ACC112 (cell line): ENCODE data around the gene NME4.

ENCODE experiments used
- H2AFZ ChIP-seq: fragments of 200-600 bp; sonication (generic); one replicate; pipeline ENCODE4 v1.6.0; 2017; ENCODE audit warnings: antibody characterized with exemption, low read length; ENCODE audit not compliant: unreplicated experiment
- H3K27ac ChIP-seq: fragments of 200-600 bp; sonication (generic); 2 replicates; pipeline ENCODE4 v1.5.1; 2014; ENCODE audit warnings: low read depth, mild to moderate bottlenecking, antibody characterized with exemption, low read length, moderate library complexity
- H3K27me3 ChIP-seq: fragments of 200-600 bp; sonication (generic); 2 replicates; pipeline ENCODE4 v1.6.1; 2014; ENCODE audit warnings: mild to moderate bottlenecking, antibody characterized with exemption, low read length, moderate library complexity, mixed read lengths; ENCODE audit not compliant: insufficient read depth
- H3K36me3 ChIP-seq: fragments of 200-600 bp; sonication (generic); 2 replicates; pipeline ENCODE4 v1.6.1; 2016; ENCODE audit warnings: mild to moderate bottlenecking, antibody characterized with exemption, low read length, moderate library complexity, mixed read lengths; ENCODE audit not compliant: insufficient read depth
- H3K4me1 ChIP-seq: fragments of 200-600 bp; sonication (generic); one replicate; pipeline ENCODE4 v1.6.1; 2016; ENCODE audit warnings: low read length, mixed read lengths; ENCODE audit not compliant: insufficient read depth, unreplicated experiment, control insufficient read depth
- H3K4me3 ChIP-seq: fragments of 200-600 bp; sonication (generic); 2 replicates; pipeline ENCODE4 v1.5.1; 2014; ENCODE audit warnings: mild to moderate bottlenecking, low read depth, low read length
- H3K79me2 ChIP-seq: fragments of 200-600 bp; sonication (generic); one replicate; pipeline ENCODE4 v1.6.0; 2016; ENCODE audit warnings: low read length; ENCODE audit not compliant: control insufficient read depth, unreplicated experiment, insufficient read depth

The NME4 gene

DNA sequence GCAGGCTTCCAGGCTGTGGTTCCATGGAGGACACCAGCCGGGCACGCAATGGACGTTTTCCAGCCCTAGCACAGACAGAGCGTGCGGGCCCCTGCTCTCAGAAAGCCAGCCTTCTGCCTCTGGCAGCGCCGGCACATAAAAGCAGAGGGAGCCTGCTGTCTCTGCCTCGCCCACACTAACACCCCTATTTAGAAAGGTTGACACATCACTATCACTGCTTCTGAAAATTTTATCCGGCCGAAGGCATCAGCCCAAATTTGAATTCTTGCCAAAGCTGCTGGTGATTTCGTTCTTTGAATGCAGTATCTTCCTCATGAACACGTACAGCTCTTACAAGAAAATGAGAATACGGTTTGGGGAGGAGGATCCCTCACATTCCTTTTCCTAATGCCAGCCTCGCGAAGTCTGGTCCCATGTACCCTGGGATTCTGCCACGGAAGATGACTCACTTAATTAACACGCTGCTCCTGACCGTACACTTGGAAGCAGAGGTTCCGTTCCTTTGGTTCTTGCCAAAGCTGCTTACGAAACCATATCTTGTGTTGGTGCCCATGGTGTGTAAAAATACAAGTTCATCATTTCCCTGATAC is 27.1 kb downstream of the NME4 start:
- H3K27me3 ChIP-seq: no peaks in the 10 kb centered on the region
- no peaks in the 10 kb centered on the region for H3K36me3 ChIP-seq
- H2AFZ ChIP-seq: peak overlapping the region; percentile 92
- H3K27ac ChIP-seq: peak overlapping the region; percentile 90
- peaks cover 30% of the 10 kb centered on the region for H3K4me1 ChIP-seq
- H3K4me3 ChIP-seq: peak overlapping the region; percentile 88
- peaks cover 30% of the 10 kb centered on the region for H3K79me2 ChIP-seq

DNA sequence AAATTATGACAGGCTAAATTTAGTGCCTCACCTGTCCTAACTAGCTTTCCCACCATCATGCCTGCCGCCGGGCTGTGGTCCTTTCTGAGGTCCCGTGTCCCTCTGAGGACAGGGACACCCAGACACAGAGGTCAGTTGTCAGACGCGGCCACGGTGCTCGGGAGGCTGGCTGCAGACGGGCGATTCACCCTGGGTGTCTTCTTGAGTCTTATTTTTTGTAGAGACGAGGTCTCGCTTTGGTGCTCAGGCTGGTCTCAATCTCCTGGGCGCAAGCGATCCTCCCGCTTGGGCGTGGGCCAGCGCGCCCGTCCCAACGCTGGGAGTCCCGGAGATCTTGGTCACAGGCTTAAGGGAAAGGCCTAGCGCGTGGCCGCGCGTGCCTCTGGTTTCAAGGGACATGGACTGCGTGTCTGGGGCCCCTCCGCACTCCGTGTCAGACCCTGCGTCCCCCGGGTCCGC is 27.7 kb downstream of the NME4 start:
- Histone ChIP-seq H3K27me3 (no peaks in the 10 kb centered on the region), H3K4me1 (peaks cover 30% of the 10 kb centered on the region), H3K27ac (peak overlapping the region; percentile 90), H3K4me3 (peak overlapping the region; percentile 88), H2AFZ (peak overlapping the region; percentile 92), H3K36me3 (no peaks in the 10 kb centered on the region), H3K79me2 (peaks cover 32% of the 10 kb centered on the region)

DNA sequence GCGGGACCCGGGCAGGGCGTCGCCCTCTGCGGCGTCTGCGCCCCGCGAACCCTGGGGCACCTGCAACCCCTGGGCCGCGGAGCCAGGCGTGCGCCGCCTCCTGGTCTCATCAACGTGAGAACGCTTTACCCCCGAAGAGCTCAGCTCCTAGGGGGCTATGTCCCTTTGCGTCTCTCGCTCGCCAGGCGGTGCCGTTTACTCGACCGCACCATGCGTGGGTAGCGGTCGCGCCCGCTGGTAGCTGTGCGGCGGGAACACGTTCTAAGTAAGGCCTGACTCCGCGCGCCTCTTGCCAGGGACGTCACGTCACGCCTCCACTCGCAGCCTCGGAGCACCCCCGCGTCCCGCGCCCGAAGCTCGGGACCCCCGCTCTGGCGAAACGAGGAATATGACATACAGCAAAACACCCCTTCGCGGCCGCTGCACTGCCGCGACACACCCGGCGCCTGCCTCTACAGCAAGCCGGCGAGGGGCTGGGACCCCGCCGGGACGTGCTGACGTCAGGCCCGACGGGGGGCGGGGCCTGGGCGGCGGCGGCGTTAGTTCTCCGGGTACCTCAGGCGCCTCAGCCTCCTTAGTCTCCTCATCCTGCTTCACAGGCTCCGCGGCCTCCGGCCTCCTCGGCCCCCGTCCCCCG is 28.2 kb downstream of the NME4 start, which contains the start of gene RAB11FIP3:
Gene RAB11FIP3, plus strand, starts transcription at position 568 of the 637 bp plus-strand sequence. CDS start 358 bp downstream, outside the sequence.
- Histone ChIP-seq H2AFZ (peak within 1 kb of the TSS; percentile 92), H3K79me2 (peaks cover 37% of the 10 kb centered on the region), H3K4me1 (peaks cover 30% of the 10 kb centered on the region), H3K36me3 (no peaks in the 10 kb centered on the region), H3K4me3 (peak within 1 kb of the TSS; percentile 91), H3K27ac (peak within 1 kb of the TSS; percentile 90), H3K27me3 (no peaks in the 10 kb centered on the region)

DNA sequence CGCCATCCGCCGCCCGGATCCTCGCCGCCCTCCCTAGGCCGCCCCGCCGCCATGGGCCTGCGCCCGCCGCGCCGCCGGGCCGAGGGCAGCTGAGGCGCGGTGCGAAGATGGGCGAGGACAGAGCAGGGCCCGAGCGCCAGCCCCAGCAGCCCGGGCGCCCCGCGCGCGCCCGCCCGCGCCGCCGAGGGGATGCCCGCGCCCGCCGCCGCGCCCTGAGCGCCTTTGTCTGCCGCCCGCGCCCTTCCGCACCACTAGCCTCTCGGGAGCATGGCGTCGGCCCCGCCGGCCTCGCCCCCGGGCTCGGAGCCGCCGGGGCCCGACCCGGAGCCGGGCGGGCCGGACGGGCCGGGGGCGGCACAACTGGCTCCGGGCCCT is 28.7 kb downstream of the NME4 start:
- H3K27me3 ChIP-seq: no peaks in the 10 kb centered on the region
- peak overlapping the region; percentile 90; the same call in 1 of the 2 replicates for H3K27ac ChIP-seq
- peaks cover 41% of the 10 kb centered on the region for H3K79me2 ChIP-seq
- peak overlapping the region; percentile 92 for H2AFZ ChIP-seq
- peak overlapping the region; percentile 91 for H3K4me3 ChIP-seq
- H3K4me1 ChIP-seq: peaks cover 30% of the 10 kb centered on the region
- no peaks in the 10 kb centered on the region for H3K36me3 ChIP-seq

DNA sequence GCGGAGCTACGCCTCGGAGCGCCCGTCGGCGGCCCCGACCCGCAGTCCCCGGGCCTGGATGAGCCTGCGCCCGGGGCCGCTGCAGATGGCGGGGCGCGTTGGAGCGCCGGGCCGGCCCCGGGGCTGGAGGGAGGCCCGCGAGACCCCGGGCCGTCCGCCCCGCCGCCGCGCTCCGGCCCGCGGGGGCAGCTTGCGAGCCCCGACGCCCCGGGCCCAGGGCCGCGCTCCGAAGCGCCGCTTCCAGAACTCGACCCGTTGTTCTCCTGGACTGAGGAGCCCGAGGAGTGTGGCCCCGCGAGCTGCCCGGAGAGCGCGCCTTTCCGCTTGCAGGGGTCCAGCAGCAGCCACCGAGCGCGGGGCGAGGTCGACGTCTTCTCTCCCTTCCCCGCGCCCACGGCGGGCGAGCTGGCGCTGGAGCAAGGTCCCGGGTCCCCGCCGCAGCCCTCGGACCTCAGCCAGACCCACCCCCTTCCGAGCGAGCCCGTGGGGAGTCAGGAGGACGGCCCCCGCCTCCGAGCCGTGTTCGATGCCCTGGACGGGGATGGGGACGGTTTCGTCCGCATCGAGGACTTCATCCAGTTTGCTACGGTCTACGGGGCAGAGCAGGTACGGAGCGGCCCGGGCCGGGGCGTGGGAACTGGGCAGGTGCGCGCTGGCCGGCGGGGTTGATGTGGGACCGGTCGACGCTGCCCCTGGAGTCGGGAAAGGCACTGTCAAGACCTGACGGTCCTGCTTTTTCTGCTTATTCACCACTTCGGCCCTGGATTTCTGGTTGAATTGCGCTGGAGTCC is 29.3 kb downstream of the NME4 start:
- Histone ChIP-seq H3K27me3 (no peaks in the 10 kb centered on the region), H3K4me3 (peak overlapping the region; percentile 91), H3K27ac (no peak overlapping the region), H2AFZ (no peak overlapping the region), H3K4me1 (peaks cover 30% of the 10 kb centered on the region), H3K79me2 (peaks cover 45% of the 10 kb centered on the region), H3K36me3 (no peaks in the 10 kb centered on the region)

DNA sequence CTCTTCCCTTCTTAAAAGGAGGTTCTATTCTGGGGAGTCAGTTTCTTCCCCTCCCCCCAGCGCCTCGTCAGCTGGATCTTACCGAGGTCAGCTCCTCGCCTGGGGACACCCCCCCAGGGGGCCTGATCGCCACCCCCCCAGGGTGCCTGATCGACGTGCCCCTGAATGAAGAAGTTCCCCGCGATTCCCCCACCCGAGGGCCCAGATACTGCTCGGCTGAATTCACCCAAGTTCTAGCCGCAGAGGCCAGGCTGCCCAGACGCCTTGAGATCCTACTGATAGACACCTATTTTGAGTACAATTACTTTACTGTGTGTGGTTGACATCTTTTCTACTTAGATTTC is 29.9 kb downstream of the NME4 start:
- Histone ChIP-seq H3K36me3 (no peaks in the 10 kb centered on the region), H2AFZ (no peak overlapping the region), H3K4me1 (peaks cover 30% of the 10 kb centered on the region), H3K79me2 (peaks cover 45% of the 10 kb centered on the region), H3K27ac (no peak overlapping the region), H3K4me3 (peak overlapping the region; percentile 91), H3K27me3 (no peaks in the 10 kb centered on the region)

DNA sequence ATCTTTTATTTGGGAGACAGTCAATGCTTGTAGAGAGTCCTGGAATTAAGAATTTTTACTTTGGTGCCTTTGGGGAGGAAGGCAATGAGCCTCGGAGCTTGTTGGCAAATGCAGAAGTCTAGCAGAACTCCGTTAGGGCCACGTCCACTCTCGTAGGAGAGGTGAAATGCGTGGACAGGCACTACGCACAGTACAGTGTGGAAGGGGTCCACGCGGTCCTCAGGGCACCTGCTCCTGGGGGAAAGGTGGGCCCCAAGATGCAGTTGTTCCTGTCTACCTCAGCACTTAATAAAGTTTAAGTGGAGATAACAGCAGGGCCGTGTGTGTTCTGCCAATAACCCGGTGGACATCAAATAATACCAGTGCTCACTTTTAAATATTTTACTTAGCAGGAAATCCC is 30.3 kb downstream of the NME4 start:
- H2AFZ ChIP-seq: no peak overlapping the region
- peaks cover 30% of the 10 kb centered on the region for H3K4me1 ChIP-seq
- peaks cover 45% of the 10 kb centered on the region for H3K79me2 ChIP-seq
- H3K27ac ChIP-seq: no peak overlapping the region
- H3K4me3 ChIP-seq: peak overlapping the region; percentile 91
- H3K27me3 ChIP-seq: no peaks in the 10 kb centered on the region
- no peaks in the 10 kb centered on the region for H3K36me3 ChIP-seq

DNA sequence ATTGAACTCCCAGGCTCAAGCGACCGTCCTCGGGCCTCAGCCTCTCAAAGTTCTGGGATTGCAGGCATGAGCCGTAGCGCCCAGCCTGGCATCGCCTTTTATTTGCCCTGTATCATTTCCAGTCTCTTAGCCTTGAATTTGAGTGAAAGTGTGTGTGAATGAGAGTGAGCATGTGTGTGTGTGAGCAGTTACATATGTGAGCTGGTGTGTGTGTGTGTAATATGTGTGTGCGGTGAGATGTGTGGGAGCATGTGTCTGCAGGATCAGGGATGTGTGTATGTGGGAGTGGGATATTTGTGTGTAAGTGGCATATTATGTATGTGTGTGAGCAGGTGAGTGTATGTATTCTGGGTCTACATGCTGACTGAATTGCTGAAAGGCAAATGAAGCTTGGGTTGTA is 33.9 kb downstream of the NME4 start:
- Histone ChIP-seq H3K4me1 (peaks cover 18% of the 10 kb centered on the region), H3K79me2 (peaks cover 45% of the 10 kb centered on the region), H3K27ac (no peak overlapping the region), H2AFZ (no peak overlapping the region), H3K36me3 (no peaks in the 10 kb centered on the region), H3K4me3 (no peak overlapping the region), H3K27me3 (no peaks in the 10 kb centered on the region)

DNA sequence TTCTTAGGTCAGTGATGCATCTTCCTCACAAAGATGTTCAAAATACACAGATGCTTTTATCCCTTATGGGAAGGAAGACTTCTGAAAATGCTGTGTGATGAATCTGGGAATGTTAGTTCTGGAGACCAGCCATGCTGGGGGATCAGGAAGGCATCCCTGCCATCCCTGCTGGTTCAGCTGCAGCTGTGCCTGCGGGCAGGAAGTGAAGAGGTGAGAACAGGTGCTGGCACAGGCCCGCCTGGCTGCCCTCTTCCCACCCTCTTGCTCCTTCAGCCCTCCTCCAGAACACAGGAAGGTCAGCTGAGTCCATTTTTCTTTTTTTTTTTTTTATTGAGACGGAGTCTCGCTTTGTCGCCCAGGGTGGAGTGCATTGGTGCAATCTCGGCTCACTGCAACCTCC is 43.6 kb downstream of the NME4 start:
- H3K27ac ChIP-seq: no peak overlapping the region
- H3K36me3 ChIP-seq: no peaks in the 10 kb centered on the region
- H3K27me3 ChIP-seq: no peaks in the 10 kb centered on the region
- peaks cover 11% of the 10 kb centered on the region for H3K4me1 ChIP-seq
- peaks cover 36% of the 10 kb centered on the region for H3K79me2 ChIP-seq
- H2AFZ ChIP-seq: no peak overlapping the region
- H3K4me3 ChIP-seq: no peak overlapping the region

DNA sequence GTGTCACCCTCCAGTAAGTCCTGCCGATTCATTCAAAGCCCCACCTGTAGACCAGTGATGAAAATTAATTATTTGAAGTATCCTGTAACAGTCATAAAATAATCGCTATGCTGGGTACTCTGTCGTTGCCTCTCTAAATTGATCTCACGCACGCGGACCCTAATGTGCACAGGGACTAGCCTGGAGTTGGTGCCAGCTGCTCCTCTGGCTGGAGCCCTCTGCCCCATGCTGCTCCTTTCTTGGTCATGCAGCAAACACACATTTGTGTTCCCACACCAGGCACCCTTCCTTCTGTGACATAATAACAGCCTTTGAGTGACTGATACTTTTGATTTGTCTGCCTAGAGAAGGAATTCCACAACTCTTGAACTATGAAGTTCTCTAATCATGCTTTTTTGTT is 44.4 kb downstream of the NME4 start:
- Histone ChIP-seq H3K27me3 (no peaks in the 10 kb centered on the region), H3K79me2 (peaks cover 35% of the 10 kb centered on the region), H3K4me1 (peaks cover 3% of the 10 kb centered on the region), H2AFZ (no peak overlapping the region), H3K4me3 (no peak overlapping the region), H3K36me3 (no peaks in the 10 kb centered on the region), H3K27ac (no peak overlapping the region)
